Upper lobe of left lung (tissue), 4 donors: ENCODE results near the gene ASTN1.

ENCODE experiments used
- POLR2AphosphoS5 ChIP-seq, 2 donors: sonication (generic); formaldehyde crosslinking; IDR thresholded peaks; one replicate each; pipeline ENCODE4 v1.5.1; 2017; ENCODE audit warnings: antibody characterized with exemption in 2 of 2
- TF ChIP-seq, protein P1 (sequence below), 6 experiments: fragments of 450-650 bp in 4 of 6; fragments of 200-600 bp in 2 of 6; sonication (generic) in 2 of 6; IDR thresholded peaks; one replicate each; pipeline ENCODE4 v1.5.1; 2016 to 2019; ENCODE audit warnings: antibody characterized with exemption in 6 of 6

DNA sequence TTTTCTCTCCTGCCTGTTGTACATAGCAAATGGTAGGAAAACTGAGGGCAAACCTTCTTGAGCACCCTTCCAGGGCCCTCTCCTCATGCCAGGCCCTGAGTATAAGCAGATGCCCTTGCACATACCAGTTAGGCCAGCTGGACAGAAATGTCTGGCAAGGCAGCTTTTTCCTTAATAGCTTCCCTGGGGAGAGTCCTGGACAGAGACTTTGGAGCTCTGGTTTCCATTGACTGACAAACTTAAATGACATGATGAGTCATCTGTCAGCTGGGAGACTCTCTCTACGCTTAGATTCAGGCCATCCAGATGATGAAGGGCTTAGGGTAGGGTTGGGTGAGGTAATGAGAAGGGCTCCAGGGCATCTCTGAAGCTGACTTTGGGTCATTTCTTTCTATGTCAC, 317.5 kb downstream of the ASTN1 start:
- TF ChIP-seq POLR2AphosphoS5 (IDR thresholded peaks at IDR 0.05) = no peak
- TF ChIP-seq, protein P1, sequence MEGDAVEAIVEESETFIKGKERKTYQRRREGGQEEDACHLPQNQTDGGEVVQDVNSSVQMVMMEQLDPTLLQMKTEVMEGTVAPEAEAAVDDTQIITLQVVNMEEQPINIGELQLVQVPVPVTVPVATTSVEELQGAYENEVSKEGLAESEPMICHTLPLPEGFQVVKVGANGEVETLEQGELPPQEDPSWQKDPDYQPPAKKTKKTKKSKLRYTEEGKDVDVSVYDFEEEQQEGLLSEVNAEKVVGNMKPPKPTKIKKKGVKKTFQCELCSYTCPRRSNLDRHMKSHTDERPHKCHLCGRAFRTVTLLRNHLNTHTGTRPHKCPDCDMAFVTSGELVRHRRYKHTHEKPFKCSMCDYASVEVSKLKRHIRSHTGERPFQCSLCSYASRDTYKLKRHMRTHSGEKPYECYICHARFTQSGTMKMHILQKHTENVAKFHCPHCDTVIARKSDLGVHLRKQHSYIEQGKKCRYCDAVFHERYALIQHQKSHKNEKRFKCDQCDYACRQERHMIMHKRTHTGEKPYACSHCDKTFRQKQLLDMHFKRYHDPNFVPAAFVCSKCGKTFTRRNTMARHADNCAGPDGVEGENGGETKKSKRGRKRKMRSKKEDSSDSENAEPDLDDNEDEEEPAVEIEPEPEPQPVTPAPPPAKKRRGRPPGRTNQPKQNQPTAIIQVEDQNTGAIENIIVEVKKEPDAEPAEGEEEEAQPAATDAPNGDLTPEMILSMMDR (IDR thresholded peaks at IDR 0.05) = no peak
